DOHH2 (cell line): ENCODE data around the gene RAD51B.

ENCODE experiments used
- CTCF ChIP-seq: fragments of 200-600 bp; sonication (generic); IDR thresholded peaks from one replicate; pipeline ENCODE4 v1.5.1; 2014; ENCODE audit warnings: antibody characterized with exemption, mild to moderate bottlenecking, low read depth, low read length; ENCODE audit not compliant: poor library complexity, severe bottlenecking
- EZH2phosphoT487 ChIP-seq: fragments of 200-600 bp; sonication (generic); IDR thresholded peaks from 2 replicates; pipeline ENCODE4 v1.6.1; 2017; ENCODE audit warnings: borderline replicate concordance, mild to moderate bottlenecking, antibody characterized with exemption, low read length, moderate library complexity, mixed read lengths

- no peak for TF ChIP-seq CTCF
- no peak for TF ChIP-seq EZH2phosphoT487
Observed at GRCh38 chr14:68730811-68731425, 911.3 kb downstream of the RAD51B start.
